ENCODE data around the gene OSBPL3. TPM values are rescaled to one million over a fixed set of nuclear protein-coding genes. Genes with fewer than 3 reads are reported as not detected.

OSBPL3 gene
- total and polyA plus RNA-seq, 2 experiments from 2014 or later: 21.8 to 25.8 TPM

GRCh38 chr7:24864214-24864817 is 115.7 kb downstream of the OSBPL3 start:
- no peaks in the 10 kb centered on the region for H3K9me3 ChIP-seq (ENCODE audit: low read depth)
- H3K79me2 ChIP-seq (ENCODE audit: insufficient read depth): no peaks in the 10 kb centered on the region
- H3K27me3 ChIP-seq (replicated peaks; ENCODE audit: insufficient read depth): no peaks in the 10 kb centered on the region
- H3K4me3 ChIP-seq: no peak overlapping the region
- H4K20me1 ChIP-seq (ENCODE audit: insufficient read depth): no peaks in the 10 kb centered on the region
- no peak overlapping the region for H3K27ac ChIP-seq
- WGBS, 2 experiments (ENCODE audit: low coverage in 1 of 2, low lambda C conversion rate in 2 of 2, missing lambda C conversion rate in 2 of 2): 73 to 74% methylated on average over 6 of the region's 6 CpGs
- in situ Hi-C loops (cut with MboI): no loop called here
- peaks cover 27% of the 10 kb centered on the region for H3K36me3 ChIP-seq (ENCODE audit: low read depth)
- TF ChIP-seq EZH2phosphoT487 (IDR thresholded peaks at IDR 0.05; ENCODE audit: insufficient read depth, low read depth): no peak
- no peak for TF ChIP-seq EZH2 (IDR thresholded peaks at IDR 0.05; ENCODE audit: insufficient read depth, poor library complexity, severe bottlenecking)
- H3K9ac ChIP-seq: no peak overlapping the region
- no peak for DNase-seq
- no peaks in the 10 kb centered on the region for H3K9me2 ChIP-seq (ENCODE audit: insufficient read depth)
- no peak overlapping the region for H2AFZ ChIP-seq
- H3K4me1 ChIP-seq (ENCODE audit: insufficient read depth): peaks cover 5% of the 10 kb centered on the region
- H3K4me2 ChIP-seq (ENCODE audit: unreplicated experiment): no peak overlapping the region
- no peaks in the 10 kb centered on the region for H3F3A ChIP-seq (ENCODE audit: insufficient read depth)

GRCh38 chr7:24863626-24864025 is 116.4 kb downstream of the OSBPL3 start:
- Histone ChIP-seq H3K4me2 (ENCODE audit: unreplicated experiment) (no peak overlapping the region), H3F3A (ENCODE audit: insufficient read depth) (no peaks in the 10 kb centered on the region), H3K36me3 (ENCODE audit: low read depth) (peaks cover 27% of the 10 kb centered on the region), H3K4me1 (ENCODE audit: insufficient read depth) (no peaks in the 10 kb centered on the region), H2AFZ (no peak overlapping the region), H3K27me3 (replicated peaks; ENCODE audit: insufficient read depth) (no peaks in the 10 kb centered on the region), H3K79me2 (ENCODE audit: insufficient read depth) (no peaks in the 10 kb centered on the region), H3K9me3 (ENCODE audit: low read depth) (no peaks in the 10 kb centered on the region), H3K27ac (no peak overlapping the region), H3K9me2 (ENCODE audit: insufficient read depth) (no peaks in the 10 kb centered on the region), H4K20me1 (ENCODE audit: insufficient read depth) (no peaks in the 10 kb centered on the region), H3K4me3 (no peak overlapping the region), H3K9ac (no peak overlapping the region)
- DNase-seq: no peak
- in situ Hi-C loops (cut with MboI): no loop called here
- TF ChIP-seq EZH2 (IDR thresholded peaks at IDR 0.05; ENCODE audit: insufficient read depth, poor library complexity, severe bottlenecking): no peak
- TF ChIP-seq EZH2phosphoT487 (IDR thresholded peaks at IDR 0.05; ENCODE audit: insufficient read depth, low read depth): no peak

- H3K36me3 ChIP-seq (ENCODE audit: low read depth): peaks cover 35% of the 10 kb centered on the region
- H3K9ac ChIP-seq: no peak overlapping the region
- no peaks in the 10 kb centered on the region for H3K27me3 ChIP-seq (replicated peaks; ENCODE audit: insufficient read depth)
- no peaks in the 10 kb centered on the region for H3K9me2 ChIP-seq (ENCODE audit: insufficient read depth)
- no peak for DNase-seq
- WGBS, 2 experiments (ENCODE audit: low coverage in 1 of 2, low lambda C conversion rate in 2 of 2, missing lambda C conversion rate in 2 of 2): 100% methylated on average over 1 of the region's 1 CpG
- H3K9me3 ChIP-seq (ENCODE audit: low read depth): no peaks in the 10 kb centered on the region
- in situ Hi-C loops (cut with MboI): no loop called here
- no peak overlapping the region for H3K4me2 ChIP-seq (ENCODE audit: unreplicated experiment)
- no peak overlapping the region for H3K4me3 ChIP-seq
- H3K4me1 ChIP-seq (ENCODE audit: insufficient read depth): no peaks in the 10 kb centered on the region
- H3K27ac ChIP-seq: no peak overlapping the region
- H4K20me1 ChIP-seq (ENCODE audit: insufficient read depth): no peaks in the 10 kb centered on the region
- H3F3A ChIP-seq (ENCODE audit: insufficient read depth): no peaks in the 10 kb centered on the region
- H2AFZ ChIP-seq: no peak overlapping the region
- H3K79me2 ChIP-seq (ENCODE audit: insufficient read depth): no peaks in the 10 kb centered on the region
- TF ChIP-seq EZH2 (IDR thresholded peaks at IDR 0.05; ENCODE audit: insufficient read depth, poor library complexity, severe bottlenecking) (no peak), EZH2phosphoT487 (IDR thresholded peaks at IDR 0.05; ENCODE audit: insufficient read depth, low read depth) (no peak)
These were observed 117.5 kb downstream of the OSBPL3 start for GRCh38 chr7:24862461-24862860.

DNA sequence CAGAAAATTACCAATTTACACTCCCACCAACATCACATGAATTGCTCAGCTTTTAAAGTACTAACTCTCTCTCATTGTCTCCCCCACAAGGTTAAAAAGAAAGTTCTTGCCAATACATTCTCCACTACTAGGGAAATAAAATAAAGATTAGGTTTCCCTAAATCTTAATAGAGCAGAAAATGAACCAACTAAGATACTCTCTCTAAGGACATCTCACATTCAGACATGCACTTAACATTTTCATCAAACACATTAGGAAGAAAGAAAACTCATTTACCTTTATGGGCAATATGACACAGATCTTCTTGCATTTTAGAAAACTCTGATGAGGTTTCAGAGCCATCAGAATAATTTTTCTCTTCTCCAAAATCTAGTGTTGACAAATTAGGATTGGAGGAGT is 118.6 kb downstream of the OSBPL3 start:
- Histone ChIP-seq H3F3A (ENCODE audit: insufficient read depth) (no peaks in the 10 kb centered on the region), H3K9me2 (ENCODE audit: insufficient read depth) (no peaks in the 10 kb centered on the region), H3K4me3 (no peak overlapping the region), H3K9ac (no peak overlapping the region), H3K4me2 (ENCODE audit: unreplicated experiment) (no peak overlapping the region), H3K9me3 (ENCODE audit: low read depth) (no peaks in the 10 kb centered on the region), H3K4me1 (ENCODE audit: insufficient read depth) (no peaks in the 10 kb centered on the region), H3K36me3 (ENCODE audit: low read depth) (peaks cover 35% of the 10 kb centered on the region), H2AFZ (no peak overlapping the region), H3K27me3 (replicated peaks; ENCODE audit: insufficient read depth) (no peaks in the 10 kb centered on the region), H4K20me1 (ENCODE audit: insufficient read depth) (no peaks in the 10 kb centered on the region), H3K27ac (no peak overlapping the region), H3K79me2 (ENCODE audit: insufficient read depth) (no peaks in the 10 kb centered on the region)
- no peak for DNase-seq
- TF ChIP-seq EZH2 (IDR thresholded peaks at IDR 0.05; ENCODE audit: insufficient read depth, poor library complexity, severe bottlenecking): no peak
- TF ChIP-seq EZH2phosphoT487 (IDR thresholded peaks at IDR 0.05; ENCODE audit: insufficient read depth, low read depth): no peak
- in situ Hi-C loops (cut with MboI): no loop called here

DNA sequence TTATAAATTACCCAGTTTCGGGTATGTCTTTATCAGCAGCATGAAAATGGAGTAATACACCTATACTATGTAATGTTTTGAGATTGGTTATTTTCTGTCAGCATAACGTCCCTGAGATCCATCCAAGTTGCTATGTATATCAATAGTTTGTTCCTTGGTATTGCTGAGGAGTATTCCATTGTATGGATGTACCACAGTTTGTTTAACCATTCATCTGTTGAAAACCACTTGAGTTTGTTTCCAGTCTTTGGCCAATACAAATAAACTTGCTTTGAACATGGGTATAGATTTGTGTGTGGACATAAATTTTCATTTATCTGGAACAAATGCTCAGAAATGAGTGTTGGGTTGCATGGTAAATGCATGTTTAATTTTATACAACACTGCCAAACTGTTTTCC is 119.4 kb downstream of the OSBPL3 start:
- in situ Hi-C loops (cut with MboI): no loop called here
- Histone ChIP-seq H3K27ac (no peak overlapping the region), H3K4me1 (ENCODE audit: insufficient read depth) (no peaks in the 10 kb centered on the region), H3K27me3 (replicated peaks; ENCODE audit: insufficient read depth) (no peaks in the 10 kb centered on the region), H3K79me2 (ENCODE audit: insufficient read depth) (no peaks in the 10 kb centered on the region), H3K4me2 (ENCODE audit: unreplicated experiment) (no peak overlapping the region), H3K36me3 (ENCODE audit: low read depth) (peaks cover 35% of the 10 kb centered on the region), H3K9ac (no peak overlapping the region), H4K20me1 (ENCODE audit: insufficient read depth) (no peaks in the 10 kb centered on the region), H3K9me3 (ENCODE audit: low read depth) (no peaks in the 10 kb centered on the region), H3K4me3 (no peak overlapping the region), H2AFZ (no peak overlapping the region), H3K9me2 (ENCODE audit: insufficient read depth) (no peaks in the 10 kb centered on the region), H3F3A (ENCODE audit: insufficient read depth) (no peaks in the 10 kb centered on the region)
- 94 to 98% methylated on average over 2 of the region's 2 CpGs for WGBS, 2 experiments (ENCODE audit: low coverage in 1 of 2, low lambda C conversion rate in 2 of 2, missing lambda C conversion rate in 2 of 2)
- no peak for DNase-seq
- TF ChIP-seq EZH2phosphoT487 (IDR thresholded peaks at IDR 0.05; ENCODE audit: insufficient read depth, low read depth) (no peak), EZH2 (IDR thresholded peaks at IDR 0.05; ENCODE audit: insufficient read depth, poor library complexity, severe bottlenecking) (no peak)

All from GM23248 (cell line).